ENCODE measurements around the gene TMEM135. TPM values are rescaled to one million over a fixed set of nuclear protein-coding genes. Genes with fewer than 3 reads are reported as not detected.

TMEM135 gene
- total RNA-seq, 1 experiment from 2014 or later: 19.1 TPM

GRCh38 chr11:87300640-87301380 is 263.1 kb downstream of the TMEM135 start:
- DNase-seq (ENCODE audit: low read depth): no peak

- no peak for DNase-seq (ENCODE audit: low read depth)
Measured at GRCh38 chr11:87301785-87302540, 264.2 kb downstream of the TMEM135 start.

- DNase-seq (ENCODE audit: low read depth): no peak
Measured at GRCh38 chr11:87304412-87304811, 266.7 kb downstream of the TMEM135 start.

GRCh38 chr11:87306262-87306851 is 268.6 kb downstream of the TMEM135 start:
- DNase-seq (ENCODE audit: low read depth): no peak

- DNase-seq (ENCODE audit: low read depth): no peak
Measured at GRCh38 chr11:87307101-87307500, 269.4 kb downstream of the TMEM135 start.

- no peak for DNase-seq (ENCODE audit: low read depth)
Measured at GRCh38 chr11:87315229-87315628, 277.5 kb downstream of the TMEM135 start.

- DNase-seq (ENCODE audit: low read depth): no peak
Measured at GRCh38 chr11:87316491-87316890, 278.8 kb downstream of the TMEM135 start.

- no peak for DNase-seq (ENCODE audit: low read depth)
Measured at GRCh38 chr11:87317441-87317840, 279.7 kb downstream of the TMEM135 start.

GRCh38 chr11:87320123-87320522 is 282.4 kb downstream of the TMEM135 start:
- DNase-seq (ENCODE audit: low read depth): no peak

GRCh38 chr11:87322568-87322967 is 284.8 kb downstream of the TMEM135 start:
- DNase-seq (ENCODE audit: low read depth): no peak

GRCh38 chr11:87323899-87324298 is 286.2 kb downstream of the TMEM135 start:
- no peak for DNase-seq (ENCODE audit: low read depth)

GRCh38 chr11:87324817-87325489 is 287.2 kb downstream of the TMEM135 start:
- DNase-seq (ENCODE audit: low read depth): no peak

- no peak for DNase-seq (ENCODE audit: low read depth)
Measured at GRCh38 chr11:87325490-87325872, 287.7 kb downstream of the TMEM135 start.

- DNase-seq (ENCODE audit: low read depth): no peak
Measured at GRCh38 chr11:87326594-87326993, 288.9 kb downstream of the TMEM135 start.

- DNase-seq (ENCODE audit: low read depth): no peak
Measured at GRCh38 chr11:87329172-87329571, 291.4 kb downstream of the TMEM135 start.

GRCh38 chr11:87330187-87330601 is 292.5 kb downstream of the TMEM135 start:
- no peak for DNase-seq (ENCODE audit: low read depth)

GRCh38 chr11:87331273-87331672 is 293.5 kb downstream of the TMEM135 start:
- DNase-seq (ENCODE audit: low read depth): no peak

GRCh38 chr11:87338046-87338639 is 300.4 kb downstream of the TMEM135 start:
- DNase-seq (ENCODE audit: low read depth): no peak

- no peak for DNase-seq (ENCODE audit: low read depth)
Measured at GRCh38 chr11:87339416-87339815, 301.7 kb downstream of the TMEM135 start.

GRCh38 chr11:87347441-87347840 is 309.7 kb downstream of the TMEM135 start:
- no peak for DNase-seq (ENCODE audit: low read depth)

- no peak for DNase-seq (ENCODE audit: low read depth)
Measured at GRCh38 chr11:87347854-87348253, 310.1 kb downstream of the TMEM135 start.

All from HT1080 (cell line).